ENCODE data around the gene IL6. TPM values are rescaled to one million over a fixed set of nuclear protein-coding genes. Genes with fewer than 3 reads are reported as not detected.

IL6 gene
- total RNA-seq, 3 donors from 2014 or later (not counting 1 experiment from before 2014, with no cell fraction given): 1.3 to 2.3 (median 1.7) TPM

DNA sequence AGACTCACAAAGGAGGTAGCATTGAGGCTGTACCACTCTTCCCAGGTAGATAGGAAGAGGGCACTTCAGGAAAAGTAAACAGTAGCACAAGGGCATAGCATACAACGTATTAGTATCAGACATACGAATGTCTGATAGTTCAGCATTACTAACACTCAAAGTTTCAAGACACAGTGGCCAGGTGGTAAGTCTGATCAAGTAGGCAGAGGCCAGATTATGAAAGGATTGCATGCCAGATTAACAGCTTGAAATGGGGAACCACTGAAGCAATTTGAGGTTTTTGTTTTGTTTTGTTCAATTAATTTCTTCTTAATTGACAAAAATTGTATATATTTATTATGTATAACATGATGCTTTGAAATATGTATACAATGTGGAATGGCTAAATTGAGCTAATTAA, 45.7 kb upstream of the IL6 start:
- Histone ChIP-seq H3K36me3 (ENCODE audit: control insufficient read depth, insufficient read depth, low read length) (no peaks in the 10 kb centered on the region), H3K27me3 (ENCODE audit: control insufficient read depth, insufficient read depth, low read length) (no peaks in the 10 kb centered on the region), H3K4me1 (ENCODE audit: control insufficient read depth, insufficient read depth, low read length) (no peaks in the 10 kb centered on the region), H3K9me3 (ENCODE audit: control insufficient read depth, insufficient read depth, low read length) (no peaks in the 10 kb centered on the region), H3K4me3 (ENCODE audit: low read length) (no peak overlapping the region), H3K27ac (ENCODE audit: low read length) (no peak overlapping the region)
- DNase-seq (no peak), ATAC-seq (no peak)
- WGBS (ENCODE audit: insufficient coverage): 61% methylated on average over 2 of the region's 2 CpGs
- no peak overlapping the region for H3K27ac Mint-ChIP-seq
- H3K9me3 Mint-ChIP-seq: no peaks in the 10 kb centered on the region
- intact Hi-C loops (cut with micrococcal nuclease): no loop called here
- no peaks in the 10 kb centered on the region for H3K36me3 Mint-ChIP-seq
- H3K4me1 Mint-ChIP-seq: peaks cover 0 to 8% of the 10 kb centered on the region in 2 donors
- peaks cover 6 to 21% of the 10 kb centered on the region in 2 donors for H3K27me3 Mint-ChIP-seq (ENCODE audit: low read depth in 2 of 2)
- no peak overlapping the region for H3K4me3 Mint-ChIP-seq
- TF ChIP-seq, protein P1, sequence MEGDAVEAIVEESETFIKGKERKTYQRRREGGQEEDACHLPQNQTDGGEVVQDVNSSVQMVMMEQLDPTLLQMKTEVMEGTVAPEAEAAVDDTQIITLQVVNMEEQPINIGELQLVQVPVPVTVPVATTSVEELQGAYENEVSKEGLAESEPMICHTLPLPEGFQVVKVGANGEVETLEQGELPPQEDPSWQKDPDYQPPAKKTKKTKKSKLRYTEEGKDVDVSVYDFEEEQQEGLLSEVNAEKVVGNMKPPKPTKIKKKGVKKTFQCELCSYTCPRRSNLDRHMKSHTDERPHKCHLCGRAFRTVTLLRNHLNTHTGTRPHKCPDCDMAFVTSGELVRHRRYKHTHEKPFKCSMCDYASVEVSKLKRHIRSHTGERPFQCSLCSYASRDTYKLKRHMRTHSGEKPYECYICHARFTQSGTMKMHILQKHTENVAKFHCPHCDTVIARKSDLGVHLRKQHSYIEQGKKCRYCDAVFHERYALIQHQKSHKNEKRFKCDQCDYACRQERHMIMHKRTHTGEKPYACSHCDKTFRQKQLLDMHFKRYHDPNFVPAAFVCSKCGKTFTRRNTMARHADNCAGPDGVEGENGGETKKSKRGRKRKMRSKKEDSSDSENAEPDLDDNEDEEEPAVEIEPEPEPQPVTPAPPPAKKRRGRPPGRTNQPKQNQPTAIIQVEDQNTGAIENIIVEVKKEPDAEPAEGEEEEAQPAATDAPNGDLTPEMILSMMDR (IDR thresholded peaks at IDR 0.05): no peak

DNA sequence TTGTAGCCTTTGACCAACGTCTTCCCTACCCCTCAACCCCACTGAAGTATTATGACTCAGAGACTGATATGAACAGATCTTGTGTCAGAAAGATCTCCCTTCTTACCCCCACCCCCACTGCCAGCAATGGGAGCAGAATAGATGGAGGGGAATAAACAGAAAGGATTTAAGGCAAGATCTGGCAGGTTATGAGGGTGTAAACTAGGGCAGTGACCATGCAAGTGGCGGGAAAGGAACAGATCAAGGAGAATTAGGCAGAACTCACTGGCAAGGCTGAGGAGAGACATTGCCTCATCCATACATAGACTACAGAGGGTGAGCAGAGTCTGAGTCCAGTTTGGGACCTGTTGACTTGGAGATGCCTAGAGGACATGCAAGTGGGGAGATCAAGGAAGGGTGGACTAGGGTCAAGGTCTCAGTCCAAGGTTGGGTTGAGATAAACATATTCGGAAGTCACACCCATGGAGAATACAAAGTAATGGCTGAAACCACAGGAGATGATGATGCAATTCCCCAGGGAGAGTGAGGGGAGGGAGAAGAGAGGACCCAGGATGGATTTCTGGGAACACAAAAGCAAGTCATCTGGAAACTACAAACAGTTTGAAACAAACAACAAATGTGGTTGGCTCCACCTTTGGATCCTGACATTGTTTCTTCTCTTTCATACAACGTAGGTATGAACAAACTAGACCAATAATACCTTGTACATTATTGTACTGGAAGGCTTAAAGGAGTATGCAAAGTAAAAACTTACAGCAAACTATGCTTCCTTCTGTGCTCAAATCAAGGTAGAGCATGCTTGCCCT, 44.9 kb upstream of the IL6 start:
- DNase-seq: no peak
- Mint-ChIP-seq H3K4me3 (no peak overlapping the region), H3K4me1 (peaks cover 0 to under 1% of the 10 kb centered on the region in 2 donors), H3K27ac (no peak overlapping the region), H3K27me3 (ENCODE audit: low read depth in 2 of 2) (peaks cover 6 to 21% of the 10 kb centered on the region in 2 donors), H3K9me3 (no peaks in the 10 kb centered on the region), H3K36me3 (no peaks in the 10 kb centered on the region)
- TF ChIP-seq, protein P1 (IDR thresholded peaks at IDR 0.05): no peak
- no peaks in the 10 kb centered on the region for H3K27me3 ChIP-seq (ENCODE audit: control insufficient read depth, insufficient read depth, low read length)
- no peaks in the 10 kb centered on the region for H3K36me3 ChIP-seq (ENCODE audit: control insufficient read depth, insufficient read depth, low read length)
- H3K9me3 ChIP-seq (ENCODE audit: control insufficient read depth, insufficient read depth, low read length): no peaks in the 10 kb centered on the region
- WGBS (ENCODE audit: insufficient coverage): 80% methylated on average over 3 of the region's 4 CpGs
- H3K4me3 ChIP-seq (ENCODE audit: low read length): no peak overlapping the region
- ATAC-seq: no peak
- no peaks in the 10 kb centered on the region for H3K4me1 ChIP-seq (ENCODE audit: control insufficient read depth, insufficient read depth, low read length)
- intact Hi-C loops (cut with micrococcal nuclease): no loop called here
- H3K27ac ChIP-seq (ENCODE audit: low read length): no peak overlapping the region

DNA sequence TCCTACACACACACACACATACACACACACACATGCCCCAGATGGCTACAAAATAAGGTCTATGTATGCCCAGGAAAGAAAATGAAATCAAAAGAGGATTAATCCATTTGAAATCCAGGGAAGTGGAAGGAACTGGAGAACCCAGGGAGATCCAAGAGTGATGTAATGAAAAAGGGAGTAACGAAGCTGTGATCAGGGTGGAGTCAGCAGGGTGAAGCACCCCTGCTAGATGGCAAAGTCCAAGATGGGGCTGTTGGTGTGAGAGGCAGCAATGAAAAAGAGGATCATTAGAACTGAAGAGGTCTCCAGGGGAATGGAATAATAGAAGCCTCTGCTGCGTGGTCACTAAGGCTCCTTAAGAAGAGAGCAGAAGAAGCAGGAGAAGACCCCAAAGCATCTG, 43.6 kb upstream of the IL6 start:
- Mint-ChIP-seq H3K27me3 (ENCODE audit: low read depth in 2 of 2) (peaks cover 6 to 26% of the 10 kb centered on the region in 2 donors), H3K36me3 (no peaks in the 10 kb centered on the region), H3K27ac (no peak overlapping the region), H3K4me3 (no peak overlapping the region), H3K9me3 (no peaks in the 10 kb centered on the region), H3K4me1 (no peaks in the 10 kb centered on the region)
- Histone ChIP-seq H3K4me3 (ENCODE audit: low read length) (no peak overlapping the region), H3K4me1 (ENCODE audit: control insufficient read depth, insufficient read depth, low read length) (no peaks in the 10 kb centered on the region), H3K27me3 (ENCODE audit: control insufficient read depth, insufficient read depth, low read length) (no peaks in the 10 kb centered on the region), H3K9me3 (ENCODE audit: control insufficient read depth, insufficient read depth, low read length) (no peaks in the 10 kb centered on the region), H3K27ac (ENCODE audit: low read length) (no peak overlapping the region), H3K36me3 (ENCODE audit: control insufficient read depth, insufficient read depth, low read length) (no peaks in the 10 kb centered on the region)
- ATAC-seq (no peak), DNase-seq (no peak)
- TF ChIP-seq, protein P1 (IDR thresholded peaks at IDR 0.05): no peak
- intact Hi-C loops (cut with micrococcal nuclease): no loop called here
- 81% methylated on average over 2 of the region's 2 CpGs for WGBS (ENCODE audit: insufficient coverage)

DNA sequence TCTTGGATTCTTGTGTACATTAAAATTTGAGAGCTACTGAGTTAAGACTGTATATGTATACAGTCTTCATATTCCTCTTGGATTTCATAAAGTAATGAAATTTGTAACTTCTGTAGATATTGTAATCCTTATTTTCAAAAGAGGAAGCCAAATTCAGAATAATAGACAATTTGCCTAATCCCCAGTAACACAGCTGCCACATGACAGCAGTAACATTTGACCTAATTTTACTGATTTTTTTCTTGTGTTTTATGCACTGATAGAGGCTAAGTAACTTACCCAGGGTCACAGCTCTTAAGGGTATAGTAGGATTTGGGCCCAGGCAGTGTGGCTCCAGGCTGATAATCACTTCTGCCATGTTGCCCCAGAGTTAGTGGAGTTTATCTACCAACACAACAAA, 40.4 kb upstream of the IL6 start:
- Mint-ChIP-seq H3K4me1 (no peaks in the 10 kb centered on the region), H3K27me3 (ENCODE audit: low read depth in 2 of 2) (peaks cover 6 to 18% of the 10 kb centered on the region in 2 donors), H3K4me3 (no peak overlapping the region), H3K27ac (no peak overlapping the region), H3K9me3 (no peaks in the 10 kb centered on the region), H3K36me3 (no peaks in the 10 kb centered on the region)
- H3K27ac ChIP-seq (ENCODE audit: low read length): no peak overlapping the region
- H3K27me3 ChIP-seq (ENCODE audit: control insufficient read depth, insufficient read depth, low read length): no peaks in the 10 kb centered on the region
- H3K4me3 ChIP-seq (ENCODE audit: low read length): no peak overlapping the region
- TF ChIP-seq, protein P1 (IDR thresholded peaks at IDR 0.05): no peak
- no peak for ATAC-seq
- H3K9me3 ChIP-seq (ENCODE audit: control insufficient read depth, insufficient read depth, low read length): no peaks in the 10 kb centered on the region
- intact Hi-C loops (cut with micrococcal nuclease): no loop called here
- no peaks in the 10 kb centered on the region for H3K36me3 ChIP-seq (ENCODE audit: control insufficient read depth, insufficient read depth, low read length)
- H3K4me1 ChIP-seq (ENCODE audit: control insufficient read depth, insufficient read depth, low read length): no peaks in the 10 kb centered on the region
- DNase-seq: no peak
